Transverse colon (tissue), 4 donors: ENCODE data around the gene B4GALNT1. TPM values are rescaled to one million over a fixed set of nuclear protein-coding genes. Genes with fewer than 3 reads are reported as not detected.
"Not testable (repeated sequence)": the region's sequence is repeated elsewhere in the genome, so short reads cannot be mapped to it uniquely, and the experiment has no call there.

Experiments
- DNase-seq: peaks from one replicate; pipeline ENCODE4 v3.0.0-alpha.2; 2019
- H3K27ac ChIP-seq, 4 donors: fragments of 200-600 bp; sonication (generic); 2 replicates each; pipeline ENCODE4 v1.5.1; 2016 to 2018; ENCODE audit warnings: inconsistent platforms in 4 of 4
- H3K27me3 ChIP-seq: fragments of 200-600 bp; sonication (generic); 2 replicates; pipeline ENCODE4 v1.5.1; 2017; ENCODE audit warnings: inconsistent platforms
- H3K36me3 ChIP-seq, 4 donors: fragments of 200-600 bp; sonication (generic); 2 replicates each; pipeline ENCODE4 v1.5.1; 2017 to 2019; ENCODE audit warnings: inconsistent platforms in 4 of 4
- H3K4me1 ChIP-seq, 4 donors: fragments of 200-600 bp; sonication (generic); 2 replicates each; pipeline ENCODE4 v1.5.1; 2017 to 2020; ENCODE audit warnings: inconsistent platforms in 4 of 4
- H3K4me3 ChIP-seq, 4 donors: fragments of 200-600 bp; sonication (generic); 1 replicate in 1 of 4; 2 replicates in 3 of 4; pipeline versions ENCODE4 v1.5.1 to v1.6.1; 2017 to 2019; ENCODE audit warnings: inconsistent platforms in 4 of 4
- H3K9me3 ChIP-seq, 2 donors: fragments of 200-600 bp; sonication (generic); 2 replicates each; pipeline ENCODE4 v1.5.1; 2017 to 2019; ENCODE audit warnings: inconsistent platforms in 2 of 2
- CTCF ChIP-seq, 5 experiments: fragments of 200-600 bp in 3 of 5; fragments of 450-650 bp in 2 of 5; sonication (generic) in 3 of 5; IDR thresholded peaks; 1 replicate in 2 of 5; 2 replicates in 3 of 5; pipeline ENCODE4 v1.5.1; 2016 to 2017; ENCODE audit warnings: antibody characterized with exemption in 5 of 5, inconsistent platforms in 3 of 5, mild to moderate bottlenecking in 2 of 5, moderate library complexity in 1 of 5
- EP300 ChIP-seq: sonication (generic); formaldehyde crosslinking; IDR thresholded peaks from one replicate; pipeline ENCODE4 v1.6.1; 2017; ENCODE audit warnings: antibody characterized with exemption, low read depth
- POLR2A ChIP-seq: fragments of 450-650 bp; IDR thresholded peaks from one replicate; pipeline ENCODE4 v1.6.1; 2016; ENCODE audit warnings: antibody characterized with exemption, mild to moderate bottlenecking, moderate library complexity
- POLR2AphosphoS5 ChIP-seq, 3 donors: sonication (generic); formaldehyde crosslinking; IDR thresholded peaks; one replicate each; pipeline ENCODE4 v1.6.1; 2016; ENCODE audit warnings: antibody characterized with exemption in 3 of 3
- WGBS, 2 donors: methylation state at CpG; one replicate each; pipeline ENCODE4 v1.1.5; 2018; ENCODE audit warnings: low coverage in 1 of 2; 5-methylcytosine and 5-hydroxymethylcytosine counted together
- in situ Hi-C, 4 donors: fragments of 200-750 bp; cut with MboI; loops; one replicate each; pipeline versions ENCODE4 v1.15.0 to v1.15.1; 2017; ENCODE audit warnings: low sequenced_read_pairs in 3 of 4, low pct_ligation_motif_present in 1 of 4, low pct_unique_long_range_greater_than_20kb in 1 of 4
- intact Hi-C: fragments of 100-400 bp; cut with DNase I; formaldehyde crosslinking; loops from one replicate; pipeline ENCODE4 v1.15.1; 2023; ENCODE audit warnings: low total_unique reads
- total RNA-seq, 4 donors: library from RNA; depleted of rRNA; stranded (reverse); fragments of >200 nt; gene quantifications; one replicate each; pipeline ENCODE4 v1.1.0, GENCODE V29; 2016

B4GALNT1 gene
- total RNA-seq, 4 donors from 2014 or later: 0.68 to 6.4 (median 2.1) TPM; not detected in 1

GRCh38 chr12:57638096-57638495, 5.1 kb upstream of the B4GALNT1 start:
- Histone ChIP-seq H3K27me3 (peaks cover 81% of the 10 kb centered on the region), H3K4me1 (peaks cover 0 to 4% (median 3%) of the 10 kb centered on the region in 4 donors), H3K36me3 (no peaks in the 10 kb centered on the region), H3K4me3 (no peak overlapping the region), H3K9me3 (no peaks in the 10 kb centered on the region), H3K27ac (no peak overlapping the region)
- in situ Hi-C loops: no loop called here
- TF ChIP-seq CTCF (IDR thresholded peaks at IDR 0.05) (no peak), POLR2AphosphoS5 (IDR thresholded peaks at IDR 0.05) (no peak), POLR2A (no peak), EP300 (no peak)
- DNase-seq: no peak
- intact Hi-C loops: no loop called here
- 67 to 80% methylated on average over 1 to 3 of the region's 3 CpGs for WGBS, 2 donors

GRCh38 chr12:57637364-57637763, 4.4 kb upstream of the B4GALNT1 start:
- 31 to 49% methylated on average over 2 to 3 of the region's 3 CpGs for WGBS, 2 donors
- no peak overlapping the region for H3K4me3 ChIP-seq
- peaks cover 6 to 12% (median 10%) of the 10 kb centered on the region in 4 donors for H3K4me1 ChIP-seq
- intact Hi-C loops: no loop called here
- H3K27ac ChIP-seq: no peak overlapping the region
- TF ChIP-seq POLR2AphosphoS5 (IDR thresholded peaks at IDR 0.05) (no peak), CTCF (IDR thresholded peaks at IDR 0.05) (no peak), EP300 (no peak), POLR2A (no peak)
- no peak for DNase-seq
- no peaks in the 10 kb centered on the region for H3K9me3 ChIP-seq
- in situ Hi-C loops: no loop called here
- peaks cover 86% of the 10 kb centered on the region for H3K27me3 ChIP-seq
- no peaks in the 10 kb centered on the region for H3K36me3 ChIP-seq

GRCh38 chr12:57636731-57637130, 3.7 kb upstream of the B4GALNT1 start:
- not testable (repeated sequence) for DNase-seq

GRCh38 chr12:57632073-57632957, 686 bp downstream of the B4GALNT1 start:
- Histone ChIP-seq H3K27me3 (peaks cover 91% of the 10 kb centered on the region), H3K4me3 (peak overlapping the region; percentile 9 to 62 (median 46)), H3K27ac (no peak overlapping the region), H3K4me1 (peaks cover 10 to 26% (median 16%) of the 10 kb centered on the region in 4 donors), H3K9me3 (no peaks in the 10 kb centered on the region), H3K36me3 (no peaks in the 10 kb centered on the region)
- in situ Hi-C loops (no loop called here), intact Hi-C loops (no loop called here)
- DNase-seq: no peak
- TF ChIP-seq POLR2A (no peak), EP300 (no peak), POLR2AphosphoS5 (IDR thresholded peaks at IDR 0.05) (no peak), CTCF (IDR thresholded peaks at IDR 0.05) (no peak)
- 4% methylated on average over 54 of the region's 67 CpGs; no CpG with 5 or more reads in 1 of the 2 donors for WGBS, 2 donors

More at GRCh38 chr12:57636731-57637130, 3.7 kb upstream of the B4GALNT1 start:
- H3K36me3 ChIP-seq, intact Hi-C loops, H3K27ac ChIP-seq, H3K9me3 ChIP-seq, in situ Hi-C loops, H3K4me3 ChIP-seq: not testable (repeated sequence)
- H3K4me1 ChIP-seq: peaks cover 10 to 18% (median 15%) of the 10 kb centered on the region in 4 donors
- 75 to 76% methylated on average over 8 to 9 of the region's 9 CpGs for WGBS, 2 donors
- H3K27me3 ChIP-seq: peaks cover 86% of the 10 kb centered on the region
